ENCODE results near the gene TRIM32. TPM values are rescaled to one million over a fixed set of nuclear protein-coding genes. Genes with fewer than 3 reads are reported as not detected.

The TRIM32 gene
- total RNA-seq, 1 donor from 2014 or later: 33.7 TPM

DNA sequence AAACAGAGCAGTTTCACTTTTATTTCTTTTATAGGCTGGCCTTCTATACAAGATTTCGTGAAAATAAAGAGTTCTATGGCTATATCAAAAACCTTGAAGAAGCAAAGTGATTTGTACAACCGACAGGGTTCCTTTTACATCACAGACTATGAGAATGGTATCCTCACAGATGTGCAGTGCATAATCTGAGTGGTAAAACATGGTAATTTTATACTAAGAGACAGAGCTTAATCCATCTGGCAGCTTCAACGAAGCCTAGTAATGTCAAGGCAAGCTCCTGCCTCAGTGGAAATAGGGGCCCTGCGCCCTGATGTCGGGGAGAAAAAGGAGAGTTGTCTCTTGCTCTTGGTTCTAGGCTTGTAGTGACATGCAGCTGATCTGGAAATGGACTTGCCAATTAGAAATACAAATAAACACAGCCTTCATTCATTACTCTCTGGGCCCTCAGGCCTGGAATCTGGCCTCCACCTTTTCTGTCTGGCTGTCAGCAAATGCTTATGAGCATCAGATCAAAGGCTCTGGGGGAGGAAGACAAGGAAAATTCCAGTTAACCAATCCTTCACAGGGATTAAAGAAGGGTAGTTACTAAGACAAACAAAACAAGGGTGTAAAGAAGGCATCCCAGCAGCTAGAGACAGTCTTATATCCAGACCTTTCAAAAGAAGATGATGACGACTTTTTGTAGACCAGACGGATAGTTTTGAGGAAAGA, 33.6 kb upstream of the TRIM32 start:
- Histone ChIP-seq H3K4me3 (ENCODE audit: insufficient read depth, low read depth, low read length) (no peak overlapping the region), H3K79me2 (ENCODE audit: insufficient read depth, low read length) (no peaks in the 10 kb centered on the region), H3K36me3 (ENCODE audit: insufficient read depth, low read length) (no peaks in the 10 kb centered on the region), H2AFZ (ENCODE audit: low read depth, low read length) (no peak overlapping the region), H3K9ac (ENCODE audit: low read length) (no peak overlapping the region), H3K27me3 (ENCODE audit: insufficient read depth, low read length) (no peaks in the 10 kb centered on the region), H3K27ac (ENCODE audit: low read depth, low read length) (no peak overlapping the region), H3K4me2 (ENCODE audit: low read length) (no peak overlapping the region), H3K9me3 (ENCODE audit: insufficient read depth, low read depth, low read length) (no peaks in the 10 kb centered on the region), H3K4me1 (ENCODE audit: insufficient read depth, low read length) (no peaks in the 10 kb centered on the region), H4K20me1 (ENCODE audit: insufficient read depth, low read length) (no peaks in the 10 kb centered on the region)
- Mint-ChIP-seq H3K9me3 (ENCODE audit: unreplicated experiment) (no peaks in the 10 kb centered on the region), H3K27ac (ENCODE audit: unreplicated experiment) (no peak overlapping the region), H3K27me3 (ENCODE audit: low read depth, unreplicated experiment) (no peaks in the 10 kb centered on the region), H3K4me3 (ENCODE audit: unreplicated experiment) (no peak overlapping the region), H3K36me3 (ENCODE audit: low read depth, unreplicated experiment) (peaks cover 4% of the 10 kb centered on the region), H3K4me1 (ENCODE audit: low read depth, unreplicated experiment) (peaks cover 1% of the 10 kb centered on the region)
- DNase-seq (ENCODE audit: low read depth) (no peak), FAIRE-seq (no peak)
- TF ChIP-seq, protein P1, sequence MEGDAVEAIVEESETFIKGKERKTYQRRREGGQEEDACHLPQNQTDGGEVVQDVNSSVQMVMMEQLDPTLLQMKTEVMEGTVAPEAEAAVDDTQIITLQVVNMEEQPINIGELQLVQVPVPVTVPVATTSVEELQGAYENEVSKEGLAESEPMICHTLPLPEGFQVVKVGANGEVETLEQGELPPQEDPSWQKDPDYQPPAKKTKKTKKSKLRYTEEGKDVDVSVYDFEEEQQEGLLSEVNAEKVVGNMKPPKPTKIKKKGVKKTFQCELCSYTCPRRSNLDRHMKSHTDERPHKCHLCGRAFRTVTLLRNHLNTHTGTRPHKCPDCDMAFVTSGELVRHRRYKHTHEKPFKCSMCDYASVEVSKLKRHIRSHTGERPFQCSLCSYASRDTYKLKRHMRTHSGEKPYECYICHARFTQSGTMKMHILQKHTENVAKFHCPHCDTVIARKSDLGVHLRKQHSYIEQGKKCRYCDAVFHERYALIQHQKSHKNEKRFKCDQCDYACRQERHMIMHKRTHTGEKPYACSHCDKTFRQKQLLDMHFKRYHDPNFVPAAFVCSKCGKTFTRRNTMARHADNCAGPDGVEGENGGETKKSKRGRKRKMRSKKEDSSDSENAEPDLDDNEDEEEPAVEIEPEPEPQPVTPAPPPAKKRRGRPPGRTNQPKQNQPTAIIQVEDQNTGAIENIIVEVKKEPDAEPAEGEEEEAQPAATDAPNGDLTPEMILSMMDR (IDR thresholded peaks at IDR 0.05; ENCODE audit: insufficient read depth, low read depth, low read length): no peak
- TF ChIP-seq EZH2 (IDR thresholded peaks at IDR 0.05; ENCODE audit: insufficient read depth, low read length): no peak

DNA sequence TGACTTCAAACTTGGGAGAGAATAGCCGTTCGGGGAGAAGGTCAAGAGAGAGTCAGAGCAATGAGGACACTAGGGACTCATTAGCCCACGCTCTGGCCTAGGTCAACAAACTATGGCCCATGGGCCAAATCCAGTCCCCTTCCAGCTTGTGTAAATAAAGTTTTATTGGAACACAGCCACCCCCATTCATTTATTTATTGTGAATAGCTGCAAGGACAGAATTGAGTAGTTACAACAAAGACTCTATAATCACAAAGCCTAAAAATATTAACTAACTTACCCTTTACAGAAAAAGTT, 33.1 kb upstream of the TRIM32 start:
- H3K27me3 Mint-ChIP-seq (ENCODE audit: low read depth, unreplicated experiment): no peaks in the 10 kb centered on the region

DNA sequence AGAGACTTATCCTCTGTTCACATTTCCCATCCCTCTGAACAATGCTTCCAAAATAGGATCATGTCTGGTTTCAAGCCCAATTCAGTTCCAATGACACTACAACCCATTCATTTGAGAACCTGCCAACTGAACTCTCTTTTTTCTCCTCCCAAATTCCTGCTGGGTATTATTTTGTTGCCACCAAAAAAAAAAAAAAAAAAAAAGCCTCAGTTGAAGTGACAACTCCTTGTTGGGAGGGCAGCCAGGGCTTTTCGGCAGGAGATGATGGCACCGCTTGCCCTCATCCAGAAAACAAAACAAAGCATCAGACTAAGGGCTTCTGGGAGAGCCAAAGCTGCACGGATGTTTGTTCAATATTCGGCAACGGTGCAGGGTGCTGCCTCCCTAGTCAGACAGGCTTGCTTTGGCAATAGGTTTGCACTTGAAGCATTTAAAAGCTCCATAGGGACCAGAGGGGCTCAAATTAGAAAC, 30.6 kb upstream of the TRIM32 start:
- H3K36me3 Mint-ChIP-seq (ENCODE audit: low read depth, unreplicated experiment): no peaks in the 10 kb centered on the region

More for the DNA sequence above, 33.1 kb upstream of the TRIM32 start:
- H3K36me3 Mint-ChIP-seq (ENCODE audit: low read depth, unreplicated experiment): peaks cover 4% of the 10 kb centered on the region
- peaks cover 1% of the 10 kb centered on the region for H3K4me1 Mint-ChIP-seq (ENCODE audit: low read depth, unreplicated experiment)
- FAIRE-seq (no peak), DNase-seq (ENCODE audit: low read depth) (no peak)
- H3K27me3 ChIP-seq (ENCODE audit: insufficient read depth, low read length): no peaks in the 10 kb centered on the region
- no peaks in the 10 kb centered on the region for H3K9me3 Mint-ChIP-seq (ENCODE audit: unreplicated experiment)
- no peak overlapping the region for H3K4me2 ChIP-seq (ENCODE audit: low read length)
- no peak overlapping the region for H3K4me3 ChIP-seq (ENCODE audit: insufficient read depth, low read depth, low read length)
- no peaks in the 10 kb centered on the region for H3K9me3 ChIP-seq (ENCODE audit: insufficient read depth, low read depth, low read length)
- no peaks in the 10 kb centered on the region for H3K36me3 ChIP-seq (ENCODE audit: insufficient read depth, low read length)
- H3K4me3 Mint-ChIP-seq (ENCODE audit: unreplicated experiment): no peak overlapping the region
- no peaks in the 10 kb centered on the region for H3K79me2 ChIP-seq (ENCODE audit: insufficient read depth, low read length)
- H2AFZ ChIP-seq (ENCODE audit: low read depth, low read length): no peak overlapping the region
- no peaks in the 10 kb centered on the region for H4K20me1 ChIP-seq (ENCODE audit: insufficient read depth, low read length)
- H3K9ac ChIP-seq (ENCODE audit: low read length): no peak overlapping the region
- TF ChIP-seq, protein P1 (IDR thresholded peaks at IDR 0.05; ENCODE audit: insufficient read depth, low read depth, low read length): no peak
- no peak for TF ChIP-seq EZH2 (IDR thresholded peaks at IDR 0.05; ENCODE audit: insufficient read depth, low read length)
- H3K27ac Mint-ChIP-seq (ENCODE audit: unreplicated experiment): no peak overlapping the region
- H3K27ac ChIP-seq (ENCODE audit: low read depth, low read length): no peak overlapping the region
- no peaks in the 10 kb centered on the region for H3K4me1 ChIP-seq (ENCODE audit: insufficient read depth, low read length)

More for the DNA sequence above, 30.6 kb upstream of the TRIM32 start:
- peaks cover 3% of the 10 kb centered on the region for H3K27me3 ChIP-seq (ENCODE audit: insufficient read depth, low read length)
- FAIRE-seq (no peak), DNase-seq (ENCODE audit: low read depth) (no peak)
- no peak overlapping the region for H3K27ac ChIP-seq (ENCODE audit: low read depth, low read length)
- H2AFZ ChIP-seq (ENCODE audit: low read depth, low read length): no peak overlapping the region
- H3K4me1 Mint-ChIP-seq (ENCODE audit: low read depth, unreplicated experiment): peaks cover 6% of the 10 kb centered on the region
- no peaks in the 10 kb centered on the region for H3K27me3 Mint-ChIP-seq (ENCODE audit: low read depth, unreplicated experiment)
- no peaks in the 10 kb centered on the region for H4K20me1 ChIP-seq (ENCODE audit: insufficient read depth, low read length)
- H3K4me3 ChIP-seq (ENCODE audit: insufficient read depth, low read depth, low read length): no peak overlapping the region
- H3K9me3 Mint-ChIP-seq (ENCODE audit: unreplicated experiment): no peaks in the 10 kb centered on the region
- no peaks in the 10 kb centered on the region for H3K4me1 ChIP-seq (ENCODE audit: insufficient read depth, low read length)
- no peak for TF ChIP-seq EZH2 (IDR thresholded peaks at IDR 0.05; ENCODE audit: insufficient read depth, low read length)
- TF ChIP-seq, protein P1 (IDR thresholded peaks at IDR 0.05; ENCODE audit: insufficient read depth, low read depth, low read length): no peak
- H3K4me2 ChIP-seq (ENCODE audit: low read length): no peak overlapping the region
- H3K27ac Mint-ChIP-seq (ENCODE audit: unreplicated experiment): no peak overlapping the region
- no peaks in the 10 kb centered on the region for H3K36me3 ChIP-seq (ENCODE audit: insufficient read depth, low read length)
- H3K9me3 ChIP-seq (ENCODE audit: insufficient read depth, low read depth, low read length): no peaks in the 10 kb centered on the region
- no peak overlapping the region for H3K9ac ChIP-seq (ENCODE audit: low read length)
- no peak overlapping the region for H3K4me3 Mint-ChIP-seq (ENCODE audit: unreplicated experiment)
- H3K79me2 ChIP-seq (ENCODE audit: insufficient read depth, low read length): no peaks in the 10 kb centered on the region

Data from astrocyte (in vitro differentiated cells and primary cell).